Upper lobe of left lung (tissue), 4 donors: ENCODE measurements around the gene MAPK7.

Experiments used
- POLR2A ChIP-seq, 4 donors: fragments of 450-650 bp; IDR thresholded peaks; one replicate each; pipeline ENCODE4 v1.5.1; 2016 to 2017; ENCODE audit warnings: antibody characterized with exemption in 4 of 4, mild to moderate bottlenecking in 2 of 4
- TF ChIP-seq, protein P1 (sequence below), 6 experiments: fragments of 450-650 bp in 4 of 6; fragments of 200-600 bp in 2 of 6; sonication (generic) in 2 of 6; IDR thresholded peaks; one replicate each; pipeline ENCODE4 v1.5.1; 2016 to 2019; ENCODE audit warnings: antibody characterized with exemption in 6 of 6

- no peak for TF ChIP-seq POLR2A (IDR thresholded peaks at IDR 0.05)
- TF ChIP-seq, protein P1, sequence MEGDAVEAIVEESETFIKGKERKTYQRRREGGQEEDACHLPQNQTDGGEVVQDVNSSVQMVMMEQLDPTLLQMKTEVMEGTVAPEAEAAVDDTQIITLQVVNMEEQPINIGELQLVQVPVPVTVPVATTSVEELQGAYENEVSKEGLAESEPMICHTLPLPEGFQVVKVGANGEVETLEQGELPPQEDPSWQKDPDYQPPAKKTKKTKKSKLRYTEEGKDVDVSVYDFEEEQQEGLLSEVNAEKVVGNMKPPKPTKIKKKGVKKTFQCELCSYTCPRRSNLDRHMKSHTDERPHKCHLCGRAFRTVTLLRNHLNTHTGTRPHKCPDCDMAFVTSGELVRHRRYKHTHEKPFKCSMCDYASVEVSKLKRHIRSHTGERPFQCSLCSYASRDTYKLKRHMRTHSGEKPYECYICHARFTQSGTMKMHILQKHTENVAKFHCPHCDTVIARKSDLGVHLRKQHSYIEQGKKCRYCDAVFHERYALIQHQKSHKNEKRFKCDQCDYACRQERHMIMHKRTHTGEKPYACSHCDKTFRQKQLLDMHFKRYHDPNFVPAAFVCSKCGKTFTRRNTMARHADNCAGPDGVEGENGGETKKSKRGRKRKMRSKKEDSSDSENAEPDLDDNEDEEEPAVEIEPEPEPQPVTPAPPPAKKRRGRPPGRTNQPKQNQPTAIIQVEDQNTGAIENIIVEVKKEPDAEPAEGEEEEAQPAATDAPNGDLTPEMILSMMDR (IDR thresholded peaks at IDR 0.05): no peak
Observed at GRCh38 chr17:19331134-19331533, 47.2 kb upstream of the MAPK7 start.
